KMS-11 (cell line): Measurements from ENCODE around the gene SCN11A.

ENCODE experiments used
- H2AFZ ChIP-seq: fragments of 200-600 bp; sonication (generic); 2 replicates; pipeline ENCODE4 v1.6.1; 2016; ENCODE audit warnings: antibody characterized with exemption, mixed run types, low read depth
- H3K27ac ChIP-seq: fragments of 200-600 bp; sonication (generic); 2 replicates; pipeline ENCODE4 v1.6.1; 2016; ENCODE audit warnings: mild to moderate bottlenecking, mixed run types
- H3K27me3 ChIP-seq: fragments of 200-600 bp; sonication (generic); 2 replicates; pipeline ENCODE4 v1.6.1; 2017; ENCODE audit warnings: mild to moderate bottlenecking, low read depth, mixed run types, moderate library complexity; ENCODE audit not compliant: insufficient read depth
- H3K36me3 ChIP-seq: fragments of 200-600 bp; sonication (generic); 2 replicates; pipeline ENCODE4 v1.6.1; 2017; ENCODE audit warnings: mild to moderate bottlenecking, mixed run types; ENCODE audit not compliant: insufficient read depth
- H3K4me1 ChIP-seq: fragments of 200-600 bp; sonication (generic); 2 replicates; pipeline ENCODE4 v1.6.1; 2016; ENCODE audit warnings: mild to moderate bottlenecking, low read depth, mixed run types; ENCODE audit not compliant: poor library complexity, severe bottlenecking
- H3K4me2 ChIP-seq: fragments of 200-600 bp; sonication (generic); 2 replicates; pipeline ENCODE4 v1.7.0; 2016; ENCODE audit warnings: mild to moderate bottlenecking, mixed run types
- H3K4me3 ChIP-seq: fragments of 200-600 bp; sonication (generic); IDR thresholded peaks from 2 replicates; pipeline ENCODE4 v1.6.1; 2017; ENCODE audit warnings: low read depth, low read length, mixed read lengths; ENCODE audit not compliant: insufficient read depth
- H3K79me2 ChIP-seq: fragments of 200-600 bp; sonication (generic); 2 replicates; pipeline ENCODE4 v1.6.1; 2016; ENCODE audit warnings: low read depth, mixed run types; ENCODE audit not compliant: insufficient read depth
- H3K9ac ChIP-seq: fragments of 200-600 bp; sonication (generic); 2 replicates; pipeline ENCODE4 v1.6.1; 2016; ENCODE audit warnings: mild to moderate bottlenecking, mixed run types
- H4K20me1 ChIP-seq: fragments of 200-600 bp; sonication (generic); 2 replicates; pipeline ENCODE4 v1.6.1; 2016; ENCODE audit warnings: mild to moderate bottlenecking, mixed run types; ENCODE audit not compliant: insufficient read depth
- TF ChIP-seq, protein P1 (sequence below): fragments of 200-600 bp; sonication (generic); conservative IDR thresholded peaks from 2 replicates; pipeline ENCODE4 v1.6.1; 2017; ENCODE audit warnings: low read depth, mild to moderate bottlenecking, antibody characterized with exemption, low read length, moderate library complexity, mixed read lengths

Gene SCN11A

DNA sequence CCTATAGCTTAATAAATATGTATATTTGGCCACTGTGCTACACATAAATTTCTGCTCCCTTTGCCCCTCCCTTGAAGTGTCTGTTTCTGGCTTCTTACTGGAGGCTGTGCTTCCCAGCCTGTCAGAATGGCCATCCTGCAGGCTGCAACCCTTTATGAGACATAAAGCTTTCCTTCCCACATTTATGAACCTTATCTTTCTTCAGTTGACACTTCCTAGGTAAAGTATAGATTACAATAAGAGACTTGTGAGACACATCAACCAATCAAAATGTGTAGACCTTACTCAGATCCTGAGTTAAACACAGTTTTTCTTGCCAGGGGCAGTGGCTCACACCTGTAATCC lies 29.5 kb downstream of the SCN11A start:
- Histone ChIP-seq H3K79me2 (no peaks in the 10 kb centered on the region), H3K9ac (no peak overlapping the region), H3K4me2 (no peak overlapping the region), H3K4me1 (peaks cover 16% of the 10 kb centered on the region), H3K36me3 (no peaks in the 10 kb centered on the region), H4K20me1 (no peaks in the 10 kb centered on the region), H3K27ac (no peak overlapping the region), H3K4me3 (no peak overlapping the region), H2AFZ (no peak overlapping the region), H3K27me3 (no peaks in the 10 kb centered on the region)
- TF ChIP-seq, protein P1, sequence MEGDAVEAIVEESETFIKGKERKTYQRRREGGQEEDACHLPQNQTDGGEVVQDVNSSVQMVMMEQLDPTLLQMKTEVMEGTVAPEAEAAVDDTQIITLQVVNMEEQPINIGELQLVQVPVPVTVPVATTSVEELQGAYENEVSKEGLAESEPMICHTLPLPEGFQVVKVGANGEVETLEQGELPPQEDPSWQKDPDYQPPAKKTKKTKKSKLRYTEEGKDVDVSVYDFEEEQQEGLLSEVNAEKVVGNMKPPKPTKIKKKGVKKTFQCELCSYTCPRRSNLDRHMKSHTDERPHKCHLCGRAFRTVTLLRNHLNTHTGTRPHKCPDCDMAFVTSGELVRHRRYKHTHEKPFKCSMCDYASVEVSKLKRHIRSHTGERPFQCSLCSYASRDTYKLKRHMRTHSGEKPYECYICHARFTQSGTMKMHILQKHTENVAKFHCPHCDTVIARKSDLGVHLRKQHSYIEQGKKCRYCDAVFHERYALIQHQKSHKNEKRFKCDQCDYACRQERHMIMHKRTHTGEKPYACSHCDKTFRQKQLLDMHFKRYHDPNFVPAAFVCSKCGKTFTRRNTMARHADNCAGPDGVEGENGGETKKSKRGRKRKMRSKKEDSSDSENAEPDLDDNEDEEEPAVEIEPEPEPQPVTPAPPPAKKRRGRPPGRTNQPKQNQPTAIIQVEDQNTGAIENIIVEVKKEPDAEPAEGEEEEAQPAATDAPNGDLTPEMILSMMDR: no peak

DNA sequence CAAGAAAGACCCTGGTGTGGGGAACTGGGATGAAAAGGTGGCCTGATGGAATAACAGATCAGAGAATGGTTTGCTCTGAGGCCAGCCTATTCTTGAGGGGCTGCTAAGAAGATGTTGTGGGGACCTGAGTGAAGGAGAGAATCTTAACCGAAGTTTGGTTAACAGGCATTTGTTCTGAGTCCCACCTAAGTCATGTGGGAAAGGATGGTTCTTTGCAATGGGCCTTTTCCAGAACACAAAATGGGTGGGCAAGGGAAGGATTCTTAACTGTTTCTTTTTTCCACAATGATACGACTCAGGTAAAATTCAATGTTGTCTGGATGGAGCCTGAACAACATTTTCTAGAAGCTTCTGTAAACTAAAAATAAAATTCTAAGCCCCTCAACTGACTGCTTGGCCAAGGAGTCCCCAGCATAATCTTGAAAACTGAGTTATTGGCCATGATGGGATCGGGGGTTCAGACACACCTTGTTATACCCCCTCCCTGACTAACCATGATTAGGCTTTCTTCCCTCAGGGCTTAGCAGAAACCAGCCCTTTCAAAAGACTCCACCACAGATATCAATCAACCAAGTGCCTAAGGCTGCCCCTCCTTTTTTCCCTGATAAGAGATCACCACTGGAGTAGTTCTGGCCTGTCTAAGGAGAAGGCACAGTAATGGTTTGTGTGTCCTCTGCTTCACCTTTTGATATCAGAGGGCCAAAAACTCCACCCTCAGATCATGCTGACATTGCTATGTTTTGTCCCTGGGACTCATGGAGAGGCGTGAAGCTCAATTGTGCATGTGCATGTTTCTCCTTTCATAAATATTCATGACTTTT lies 30.1 kb downstream of the SCN11A start:
- Histone ChIP-seq H3K4me3 (no peak overlapping the region), H3K4me2 (no peak overlapping the region), H3K27me3 (no peaks in the 10 kb centered on the region), H3K4me1 (peaks cover 16% of the 10 kb centered on the region), H3K9ac (no peak overlapping the region), H2AFZ (no peak overlapping the region), H3K79me2 (no peaks in the 10 kb centered on the region), H3K27ac (no peak overlapping the region), H3K36me3 (no peaks in the 10 kb centered on the region), H4K20me1 (no peaks in the 10 kb centered on the region)
- TF ChIP-seq, protein P1: no peak

DNA sequence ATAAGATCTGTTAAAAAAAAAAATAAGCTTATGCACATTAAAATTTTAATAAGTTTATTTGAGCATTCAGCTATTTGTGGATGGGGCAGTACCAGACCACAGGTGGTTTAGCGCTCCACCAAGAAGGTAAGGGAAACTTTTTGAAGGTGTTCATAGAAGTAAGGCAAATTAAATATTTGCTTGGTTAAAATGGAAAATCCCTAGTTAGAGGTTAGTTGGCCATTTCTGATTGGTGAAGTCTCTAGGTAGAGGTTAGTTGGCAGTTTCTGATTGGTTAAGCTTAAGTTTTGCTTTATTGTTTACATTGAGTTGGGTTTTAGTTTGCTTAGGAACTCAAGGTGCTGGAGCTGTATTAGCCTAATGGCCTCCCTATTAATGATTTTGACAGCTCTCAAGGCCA lies 30.7 kb downstream of the SCN11A start:
- Histone ChIP-seq H3K27me3 (no peaks in the 10 kb centered on the region), H3K4me3 (no peak overlapping the region), H2AFZ (no peak overlapping the region), H3K9ac (no peak overlapping the region), H3K4me2 (no peak overlapping the region), H3K36me3 (no peaks in the 10 kb centered on the region), H3K27ac (no peak overlapping the region), H3K4me1 (peaks cover 16% of the 10 kb centered on the region), H3K79me2 (no peaks in the 10 kb centered on the region), H4K20me1 (no peaks in the 10 kb centered on the region)
- TF ChIP-seq, protein P1: no peak

DNA sequence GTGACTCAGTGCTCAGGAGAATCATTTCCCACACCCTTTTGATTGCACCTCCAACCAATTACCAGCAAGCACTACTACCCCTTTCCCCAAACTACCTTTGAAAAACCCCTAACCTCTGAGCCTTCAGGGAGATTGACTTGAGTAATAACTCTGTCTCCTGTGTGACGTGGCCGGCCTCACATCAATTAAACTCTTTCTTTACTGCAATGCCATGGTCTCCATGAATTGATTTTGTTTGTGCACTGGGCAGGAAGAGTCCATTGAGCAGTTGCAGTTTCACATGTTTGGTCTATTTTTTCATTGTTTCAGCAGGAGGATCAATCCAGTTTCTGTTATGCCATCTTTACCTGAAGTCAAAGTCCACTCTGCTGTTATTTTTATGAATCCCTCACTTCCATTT lies 32.4 kb downstream of the SCN11A start:
- no peak overlapping the region for H3K9ac ChIP-seq
- H3K4me3 ChIP-seq: no peak overlapping the region
- H2AFZ ChIP-seq: no peak overlapping the region
- H3K27ac ChIP-seq: no peak overlapping the region
- H3K4me1 ChIP-seq: peaks cover 16% of the 10 kb centered on the region
- no peaks in the 10 kb centered on the region for H4K20me1 ChIP-seq
- no peak overlapping the region for H3K4me2 ChIP-seq
- H3K36me3 ChIP-seq: no peaks in the 10 kb centered on the region
- no peaks in the 10 kb centered on the region for H3K79me2 ChIP-seq
- no peaks in the 10 kb centered on the region for H3K27me3 ChIP-seq
- TF ChIP-seq, protein P1: no peak
